ENCODE results near the gene OCRL. TPM values are rescaled to one million over a fixed set of nuclear protein-coding genes. Genes with fewer than 3 reads are reported as not detected.

The OCRL gene
- total and polyA plus RNA-seq, 12 donors, result 24.2 to 48.6 (median 34.3) TPM

DNA sequence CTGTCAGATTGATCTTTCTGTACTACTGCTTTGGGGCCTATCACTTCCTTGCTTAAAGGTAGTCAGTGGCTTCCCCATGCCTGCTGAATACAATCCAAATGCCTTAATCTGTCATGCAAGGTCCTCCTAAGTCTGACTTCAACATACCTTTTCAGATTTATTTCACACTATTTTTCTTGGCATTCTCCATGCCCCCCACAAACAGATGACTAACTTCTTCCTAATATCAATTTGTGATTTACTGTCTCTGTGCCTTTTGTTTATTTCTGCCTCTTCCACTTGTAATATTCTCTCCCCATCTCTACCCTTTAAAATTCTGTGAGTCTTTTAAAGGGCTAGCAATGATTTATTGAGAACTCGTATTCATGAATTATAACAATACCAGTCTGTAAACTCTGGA, 41.8 kb downstream of the OCRL start:
- H3K9me3 ChIP-seq (replicated peaks in 1 of 3), result no peaks in the 10 kb centered on the region
- no peak for TF ChIP-seq POLR2A (IDR thresholded peaks at IDR 0.05)
- TF ChIP-seq, protein P1, sequence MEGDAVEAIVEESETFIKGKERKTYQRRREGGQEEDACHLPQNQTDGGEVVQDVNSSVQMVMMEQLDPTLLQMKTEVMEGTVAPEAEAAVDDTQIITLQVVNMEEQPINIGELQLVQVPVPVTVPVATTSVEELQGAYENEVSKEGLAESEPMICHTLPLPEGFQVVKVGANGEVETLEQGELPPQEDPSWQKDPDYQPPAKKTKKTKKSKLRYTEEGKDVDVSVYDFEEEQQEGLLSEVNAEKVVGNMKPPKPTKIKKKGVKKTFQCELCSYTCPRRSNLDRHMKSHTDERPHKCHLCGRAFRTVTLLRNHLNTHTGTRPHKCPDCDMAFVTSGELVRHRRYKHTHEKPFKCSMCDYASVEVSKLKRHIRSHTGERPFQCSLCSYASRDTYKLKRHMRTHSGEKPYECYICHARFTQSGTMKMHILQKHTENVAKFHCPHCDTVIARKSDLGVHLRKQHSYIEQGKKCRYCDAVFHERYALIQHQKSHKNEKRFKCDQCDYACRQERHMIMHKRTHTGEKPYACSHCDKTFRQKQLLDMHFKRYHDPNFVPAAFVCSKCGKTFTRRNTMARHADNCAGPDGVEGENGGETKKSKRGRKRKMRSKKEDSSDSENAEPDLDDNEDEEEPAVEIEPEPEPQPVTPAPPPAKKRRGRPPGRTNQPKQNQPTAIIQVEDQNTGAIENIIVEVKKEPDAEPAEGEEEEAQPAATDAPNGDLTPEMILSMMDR (IDR thresholded peaks at IDR 0.05), result no peak
- no peak for DNase-seq
- WGBS, 4 donors, result 39 to 52% (median 46%) methylated on average over 1 of the region's 1 CpG
- intact Hi-C loops (cut with DNase I), result no loop called here
- H3K4me3 ChIP-seq, result no peak overlapping the region
- H3K4me1 ChIP-seq (replicated peaks in 1 of 2), result no peaks in the 10 kb centered on the region
- H3K36me3 ChIP-seq (replicated peaks in 1 of 2), result no peaks in the 10 kb centered on the region
- no peaks in the 10 kb centered on the region for H3K27me3 ChIP-seq
- H3K27ac ChIP-seq, result no peak overlapping the region

- intact Hi-C loops (cut with DNase I), result no loop called here
- WGBS, 4 donors, result 43 to 68% (median 48%) methylated on average over 1 of the region's 1 CpG; no CpG with 5 or more reads in 1 of the 4 donors
- Histone ChIP-seq H3K36me3 (replicated peaks in 1 of 2) (peaks cover 0 to 27% of the 10 kb centered on the region in 2 donors), H3K4me1 (replicated peaks in 1 of 2) (no peaks in the 10 kb centered on the region), H3K27me3 (no peaks in the 10 kb centered on the region), H3K9me3 (replicated peaks in 1 of 3) (no peaks in the 10 kb centered on the region), H3K4me3 (no peak overlapping the region), H3K27ac (no peak overlapping the region)
- TF ChIP-seq, protein P1 (IDR thresholded peaks at IDR 0.05), result no peak
- no peak for TF ChIP-seq POLR2A (IDR thresholded peaks at IDR 0.05)
- no peak for DNase-seq
These were observed 45.1 kb downstream of the OCRL start for GRCh38 chrX:129585167-129585566.

DNA sequence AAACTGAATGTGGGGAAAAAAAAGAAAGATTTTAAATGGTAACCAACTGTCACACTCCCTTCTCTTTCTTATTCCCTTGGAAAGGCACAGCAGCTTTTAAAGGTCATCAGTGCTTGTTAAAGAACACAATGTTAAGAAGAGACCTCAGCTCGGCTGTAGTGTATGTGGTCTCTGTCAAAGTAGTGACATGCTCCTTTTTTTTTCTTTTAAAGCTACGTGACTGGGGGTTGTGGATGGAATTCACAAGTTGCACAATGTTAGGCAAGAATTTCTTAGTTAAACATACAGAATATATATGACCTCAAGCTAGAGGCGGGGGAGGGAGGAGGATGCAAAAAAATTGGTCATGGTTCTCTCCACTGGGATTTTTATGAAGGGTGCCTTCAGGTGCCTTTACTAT, 45.6 kb downstream of the OCRL start:
- Histone ChIP-seq H3K27ac (no peak overlapping the region), H3K4me3 (no peak overlapping the region), H3K9me3 (replicated peaks in 1 of 3) (no peaks in the 10 kb centered on the region), H3K36me3 (replicated peaks in 1 of 2) (peaks cover 0 to 30% of the 10 kb centered on the region in 2 donors), H3K27me3 (no peaks in the 10 kb centered on the region), H3K4me1 (replicated peaks in 1 of 2) (no peaks in the 10 kb centered on the region)
- DNase-seq, result no peak
- no peak for TF ChIP-seq POLR2A (IDR thresholded peaks at IDR 0.05)
- TF ChIP-seq, protein P1 (IDR thresholded peaks at IDR 0.05), result no peak
- intact Hi-C loops (cut with DNase I), result no loop called here
- WGBS, 4 donors, result 58 to 68% (median 64%) methylated on average over 3 of the region's 3 CpGs

GRCh38 chrX:129586446-129586845, 46.4 kb downstream of the OCRL start:
- H3K9me3 ChIP-seq (replicated peaks in 1 of 3), result no peaks in the 10 kb centered on the region
- H3K36me3 ChIP-seq (replicated peaks in 1 of 2), result peaks cover 0 to 34% of the 10 kb centered on the region in 2 donors
- WGBS, 4 donors, result 75 to 91% (median 85%) methylated on average over 4 of the region's 4 CpGs
- no peak overlapping the region for H3K27ac ChIP-seq
- TF ChIP-seq, protein P1 (IDR thresholded peaks at IDR 0.05), result no peak
- no peak for TF ChIP-seq POLR2A (IDR thresholded peaks at IDR 0.05)
- no peak for DNase-seq
- no peaks in the 10 kb centered on the region for H3K27me3 ChIP-seq
- no peak overlapping the region for H3K4me3 ChIP-seq
- intact Hi-C loops (cut with DNase I), result no loop called here
- no peaks in the 10 kb centered on the region for H3K4me1 ChIP-seq (replicated peaks in 1 of 2)
